Measurements from ENCODE around the gene RPL14. TPM values are rescaled to one million over a fixed set of nuclear protein-coding genes. Genes with fewer than 3 reads are reported as not detected.

Gene RPL14
- polyA plus RNA-seq, 3 donors, result 316 to 377 (median 348) TPM

DNA sequence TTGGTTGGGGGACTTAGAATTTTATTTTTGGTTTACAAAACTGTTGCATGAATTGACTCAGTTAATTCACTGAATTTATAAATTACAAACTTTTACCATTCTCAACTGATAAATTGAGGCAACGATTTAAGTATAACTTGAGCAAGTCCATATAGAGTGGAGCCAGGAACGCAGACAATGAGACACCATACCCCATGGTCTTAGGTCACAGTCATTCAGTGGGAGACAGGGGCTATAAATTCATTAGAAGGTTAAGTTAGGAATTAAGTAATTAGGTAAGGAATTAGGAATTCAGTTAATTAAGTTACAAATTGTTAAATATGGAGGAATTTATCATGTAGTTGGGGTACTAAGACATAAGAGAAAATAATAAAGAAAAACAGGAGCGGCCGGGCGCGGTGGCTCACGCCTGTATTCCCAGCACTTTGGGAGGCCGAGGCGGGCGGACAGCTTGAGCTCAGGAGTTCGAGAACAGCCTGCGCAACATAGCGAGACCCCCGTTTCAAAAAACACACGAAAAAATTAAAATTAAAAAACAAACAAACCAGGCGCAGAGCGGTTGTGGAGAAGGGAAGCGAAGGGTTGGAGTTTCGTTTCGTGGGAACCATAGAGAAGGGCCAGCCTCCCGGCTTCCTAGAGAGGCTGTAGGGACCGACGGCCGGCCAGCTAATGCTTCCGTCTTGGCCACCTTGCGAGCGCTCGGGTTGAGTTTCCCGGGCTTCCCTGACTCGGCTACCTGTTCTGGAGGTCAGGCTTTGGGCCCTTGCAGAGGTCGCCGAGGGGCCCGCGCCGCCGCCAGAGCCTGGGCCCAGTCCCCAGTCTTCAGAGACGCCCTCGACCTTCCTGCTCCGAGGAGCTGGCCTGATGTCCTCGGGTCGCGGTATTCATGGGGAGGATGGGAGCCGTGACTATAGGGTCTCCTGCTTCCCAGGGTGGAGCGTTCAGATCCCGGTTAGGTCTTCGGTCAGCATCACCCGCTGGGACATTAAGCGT lies 19.6 kb downstream of the RPL14 start, which contains the start of gene ZNF619:
Gene ZNF619, plus strand, starts transcription at position 645 of the 993 bp plus-strand sequence. CDS start 858 bp downstream, outside the sequence.
- intact Hi-C loops (cut with micrococcal nuclease), result loop anchor here in 1 of 2 donors (10.0 kb wide), 1 partner anchor 48 kb away; the partner anchor contains the start of gene ZNF621
- peaks cover 16 to 21% of the 10 kb centered on the region in 2 donors for H3K36me3 Mint-ChIP-seq
- WGBS (ENCODE audit: insufficient coverage), result 1% methylated on average over 32 of the region's 48 CpGs

GRCh38 chr3:40477666-40478065 lies 20.5 kb downstream of the RPL14 start:
- H3K9me3 Mint-ChIP-seq, result no peaks in the 10 kb centered on the region
- no peak for DNase-seq
- TF ChIP-seq, protein P1, sequence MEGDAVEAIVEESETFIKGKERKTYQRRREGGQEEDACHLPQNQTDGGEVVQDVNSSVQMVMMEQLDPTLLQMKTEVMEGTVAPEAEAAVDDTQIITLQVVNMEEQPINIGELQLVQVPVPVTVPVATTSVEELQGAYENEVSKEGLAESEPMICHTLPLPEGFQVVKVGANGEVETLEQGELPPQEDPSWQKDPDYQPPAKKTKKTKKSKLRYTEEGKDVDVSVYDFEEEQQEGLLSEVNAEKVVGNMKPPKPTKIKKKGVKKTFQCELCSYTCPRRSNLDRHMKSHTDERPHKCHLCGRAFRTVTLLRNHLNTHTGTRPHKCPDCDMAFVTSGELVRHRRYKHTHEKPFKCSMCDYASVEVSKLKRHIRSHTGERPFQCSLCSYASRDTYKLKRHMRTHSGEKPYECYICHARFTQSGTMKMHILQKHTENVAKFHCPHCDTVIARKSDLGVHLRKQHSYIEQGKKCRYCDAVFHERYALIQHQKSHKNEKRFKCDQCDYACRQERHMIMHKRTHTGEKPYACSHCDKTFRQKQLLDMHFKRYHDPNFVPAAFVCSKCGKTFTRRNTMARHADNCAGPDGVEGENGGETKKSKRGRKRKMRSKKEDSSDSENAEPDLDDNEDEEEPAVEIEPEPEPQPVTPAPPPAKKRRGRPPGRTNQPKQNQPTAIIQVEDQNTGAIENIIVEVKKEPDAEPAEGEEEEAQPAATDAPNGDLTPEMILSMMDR (IDR thresholded peaks at IDR 0.05), result no peak
- Histone ChIP-seq H3K9ac (ENCODE audit: insufficient read depth, low read length, poor library complexity, severe bottlenecking) (peak overlapping the region; percentile 87), H3K9me3 (replicated peaks in 1 of 2; ENCODE audit: control insufficient read depth in 1 of 2, insufficient read depth in 1 of 2, low read length in 2 of 2) (no peaks in the 10 kb centered on the region), H3K79me2 (ENCODE audit: insufficient read depth, low read length) (peaks cover 6% of the 10 kb centered on the region), H2AFZ (ENCODE audit: insufficient read depth, low read depth, low read length, poor library complexity, severe bottlenecking) (peak overlapping the region; percentile 96), H3K27ac (ENCODE audit: low read depth in 1 of 2, low read length in 2 of 2) (peak overlapping the region in 1 of 2 donors; percentile 95), H3K4me2 (replicated peaks; ENCODE audit: extremely low read depth, low read length, poor library complexity, severe bottlenecking) (peak overlapping the region; percentile 82), H3K36me3 (replicated peaks in 1 of 2; ENCODE audit: control insufficient read depth in 1 of 2, insufficient read depth in 2 of 2, low read length in 2 of 2) (peaks cover 33 to 44% of the 10 kb centered on the region in 2 donors), H3K4me1 (ENCODE audit: control insufficient read depth in 1 of 2, insufficient read depth in 2 of 2, low read length in 2 of 2) (peaks cover 12 to 13% of the 10 kb centered on the region in 2 donors), H3K4me3 (replicated peaks in 1 of 3; ENCODE audit: low read depth in 2 of 3, low read length in 3 of 3) (peak overlapping the region; percentile 85 to 95 (median 86)), H3K27me3 (ENCODE audit: control insufficient read depth in 2 of 2, insufficient read depth in 2 of 2, low read length in 2 of 2) (no peaks in the 10 kb centered on the region), H4K20me1 (ENCODE audit: insufficient read depth, low read length) (no peaks in the 10 kb centered on the region)
- peaks cover 16% of the 10 kb centered on the region for H3K4me1 Mint-ChIP-seq
- H3K4me3 Mint-ChIP-seq, result peak overlapping the region; percentile 88 to 95
- H3K36me3 Mint-ChIP-seq, result peaks cover 23 to 29% of the 10 kb centered on the region in 2 donors
- H3K27me3 Mint-ChIP-seq (ENCODE audit: low read depth in 3 of 3), result peaks cover 0 to 3% (median 1%) of the 10 kb centered on the region in 3 donors
- intact Hi-C loops (cut with micrococcal nuclease), result loop anchor here in 1 of 2 donors (10.0 kb wide), 1 partner anchor 47 kb away; the partner anchor contains the start of gene ZNF621
- H3K27ac Mint-ChIP-seq, result peak overlapping the region in 6 of 7 donors; percentile 21 to 97 (median 96)
- WGBS (ENCODE audit: insufficient coverage), result 38% methylated on average over 3 of the region's 4 CpGs

More for the DNA sequence above, 19.6 kb downstream of the RPL14 start, which contains the start of gene ZNF619:
- H3K4me1 Mint-ChIP-seq, result peaks cover 16% of the 10 kb centered on the region
- H3K27me3 Mint-ChIP-seq (ENCODE audit: low read depth in 3 of 3), result peaks cover 0 to 3% (median 1%) of the 10 kb centered on the region in 3 donors
- H3K4me3 ChIP-seq (replicated peaks in 1 of 3; ENCODE audit: low read depth in 2 of 3, low read length in 3 of 3), result peak within 1 kb of the TSS; percentile 85 to 95 (median 86)
- H3K27ac ChIP-seq (ENCODE audit: low read depth in 1 of 2, low read length in 2 of 2), result peak within 1 kb of the TSS; percentile 56 to 95
- no peaks in the 10 kb centered on the region for H3K27me3 ChIP-seq (ENCODE audit: control insufficient read depth in 2 of 2, insufficient read depth in 2 of 2, low read length in 2 of 2)
- peak; percentile 71 to 81 (median 75) for DNase-seq
- no peaks in the 10 kb centered on the region for H3K9me3 Mint-ChIP-seq
- TF ChIP-seq, protein P1 (IDR thresholded peaks at IDR 0.05), result no peak
- no peaks in the 10 kb centered on the region for H3K9me3 ChIP-seq (replicated peaks in 1 of 2; ENCODE audit: control insufficient read depth in 1 of 2, insufficient read depth in 1 of 2, low read length in 2 of 2)
- peaks cover 6% of the 10 kb centered on the region for H3K79me2 ChIP-seq (ENCODE audit: insufficient read depth, low read length)
- peak within 1 kb of the TSS; percentile 87 for H3K9ac ChIP-seq (ENCODE audit: insufficient read depth, low read length, poor library complexity, severe bottlenecking)
- H3K4me1 ChIP-seq (ENCODE audit: control insufficient read depth in 1 of 2, insufficient read depth in 2 of 2, low read length in 2 of 2), result peaks cover 12 to 13% of the 10 kb centered on the region in 2 donors
- no peaks in the 10 kb centered on the region for H4K20me1 ChIP-seq (ENCODE audit: insufficient read depth, low read length)
- H3K4me2 ChIP-seq (replicated peaks; ENCODE audit: extremely low read depth, low read length, poor library complexity, severe bottlenecking), result peak within 1 kb of the TSS; percentile 82
- H2AFZ ChIP-seq (ENCODE audit: insufficient read depth, low read depth, low read length, poor library complexity, severe bottlenecking), result peak within 1 kb of the TSS; percentile 96
- peaks cover 25 to 35% of the 10 kb centered on the region in 2 donors for H3K36me3 ChIP-seq (replicated peaks in 1 of 2; ENCODE audit: control insufficient read depth in 1 of 2, insufficient read depth in 2 of 2, low read length in 2 of 2)
- H3K4me3 Mint-ChIP-seq, result peak within 1 kb of the TSS; percentile 88 to 95
- peak within 1 kb of the TSS; percentile 85 to 98 (median 97) for H3K27ac Mint-ChIP-seq
